GM23338 (cell line): ENCODE measurements around the gene ZFYVE28.

ENCODE experiments used
- CREB1 ChIP-seq: fragments of 250-450 bp; sonication (Bioruptor Pico); IDR thresholded peaks from 2 replicates; pipeline ENCODE4 v1.5.0; 2020; ENCODE audit warnings: low read depth, mild to moderate bottlenecking, moderate library complexity
- CTCF ChIP-seq, 2 experiments: fragments of 200-600 bp in 1 of 2; sonication (generic) in 1 of 2; conservative IDR thresholded peaks; 2 replicates each; pipeline versions ENCODE4 v1.5.1 to v1.6.1; 2016 to 2017; ENCODE audit warnings: antibody characterized with exemption in 2 of 2, low read depth in 2 of 2, mild to moderate bottlenecking in 2 of 2, moderate library complexity in 1 of 2
- ETS1 ChIP-seq: IDR thresholded peaks from 2 replicates; pipeline ENCODE4 v1.6.1; 2016; ENCODE audit warnings: antibody characterized with exemption
- EZH2 ChIP-seq: fragments of 200-600 bp; sonication (generic); IDR thresholded peaks from one replicate; pipeline ENCODE4 v1.8.0; 2017; ENCODE audit warnings: antibody characterized with exemption, mild to moderate bottlenecking, low read depth; ENCODE audit not compliant: unreplicated experiment
- EZH2phosphoT487 ChIP-seq: fragments of 200-600 bp; sonication (generic); IDR thresholded peaks from one replicate; pipeline ENCODE4 v1.8.1; 2018; ENCODE audit warnings: antibody characterized with exemption; ENCODE audit not compliant: unreplicated experiment
- JUNB ChIP-seq: IDR thresholded peaks from one replicate; pipeline ENCODE4 v1.6.1; 2016; ENCODE audit warnings: antibody characterized with exemption; ENCODE audit not compliant: unreplicated experiment
- NANOG ChIP-seq: IDR thresholded peaks from 2 replicates; pipeline ENCODE4 v1.6.1; 2016; ENCODE audit warnings: antibody characterized with exemption, borderline replicate concordance
- POLR2AphosphoS5 ChIP-seq: IDR thresholded peaks from 2 replicates; pipeline ENCODE4 v1.6.1; 2016; ENCODE audit warnings: antibody characterized with exemption, low read depth
- REST ChIP-seq: IDR thresholded peaks from one replicate; pipeline ENCODE4 v1.6.1; 2018; ENCODE audit warnings: antibody characterized with exemption; ENCODE audit not compliant: unreplicated experiment
- STAT1 ChIP-seq: IDR thresholded peaks from one replicate; pipeline ENCODE4 v1.6.1; 2016; ENCODE audit warnings: antibody characterized with exemption; ENCODE audit not compliant: unreplicated experiment
- ZNF114 ChIP-seq: fragments of 250-450 bp; sonication (Bioruptor Pico); IDR thresholded peaks from 2 replicates; pipeline ENCODE4 v1.5.0; 2020; ENCODE audit warnings: mild to moderate bottlenecking, moderate library complexity
- ZNF331 ChIP-seq: fragments of 250-450 bp; sonication (Bioruptor Pico); IDR thresholded peaks from 2 replicates; pipeline ENCODE4 v1.5.0; 2020; ENCODE audit warnings: low read depth, mild to moderate bottlenecking, moderate library complexity
- ZNF462 ChIP-seq: fragments of 250-450 bp; sonication (Bioruptor Pico); IDR thresholded peaks from 2 replicates; pipeline ENCODE4 v1.5.0; 2020; ENCODE audit warnings: mild to moderate bottlenecking, moderate library complexity

- TF ChIP-seq CTCF (conservative IDR thresholded peaks at IDR 0.05; ENCODE audit: low read depth in 2 of 2) (no peak), POLR2AphosphoS5 (no peak), EZH2phosphoT487 (no peak), EZH2 (no peak), CREB1 (no peak), REST (no peak), JUNB (no peak), STAT1 (no peak), ZNF114 (CRISPR knock-in tag) (no peak), ETS1 (no peak), ZNF331 (CRISPR knock-in tag) (no peak), NANOG (no peak), ZNF462 (no peak)
Measured at GRCh38 chr4:2378898-2379297, 39.5 kb downstream of the ZFYVE28 start.
